ENCODE data around the gene SARNP. TPM values are rescaled to one million over a fixed set of nuclear protein-coding genes. Genes with fewer than 3 reads are reported as not detected.

SARNP gene
- total and polyA plus RNA-seq, 8 donors = 12.3 to 47.9 (median 17.3) TPM

DNA sequence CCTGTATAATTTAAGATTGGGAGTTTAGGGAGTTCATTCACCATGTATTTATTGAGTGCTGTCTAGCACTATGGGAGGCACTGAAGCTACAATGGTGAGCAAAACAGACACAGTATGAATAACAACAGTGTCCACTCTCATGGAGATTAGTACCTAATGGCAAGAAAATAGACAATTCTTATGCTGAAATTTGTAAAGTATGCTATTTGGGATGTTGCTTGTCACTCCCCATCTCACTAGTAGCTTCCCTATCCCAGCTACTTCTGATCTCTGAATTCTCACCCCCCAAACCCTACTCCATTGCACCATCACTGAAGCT is 70.7 kb downstream of the SARNP start:
- Histone ChIP-seq H3K4me1 (peaks cover 0 to 7% (median 3%) of the 10 kb centered on the region in 3 donors), H3K4me3 (no peak overlapping the region), H3K27ac (no peak overlapping the region), H3K36me3 (no peaks in the 10 kb centered on the region), H3K27me3 (no peaks in the 10 kb centered on the region), H3K9me3 (no peaks in the 10 kb centered on the region)
- intact Hi-C loops (cut with DNase I) = loop anchor here in 1 of 3 donors (10.0 kb wide), 1 partner anchor 188 kb away; the partner anchor contains the start of gene DGKA
- ATAC-seq = no peak
- no peak for FAIRE-seq
- no peak for TF ChIP-seq CTCF (IDR thresholded peaks at IDR 0.05)
- no peak for DNase-seq

- intact Hi-C loops (cut with DNase I) = loop anchor here in 1 of 3 donors (10.0 kb wide), 1 partner anchor 188 kb away; the partner anchor contains the start of gene DGKA
- Histone ChIP-seq H3K4me1 (peaks cover 0 to 7% (median 3%) of the 10 kb centered on the region in 3 donors), H3K27ac (no peak overlapping the region), H3K9me3 (no peaks in the 10 kb centered on the region), H3K27me3 (no peaks in the 10 kb centered on the region), H3K4me3 (no peak overlapping the region), H3K36me3 (no peaks in the 10 kb centered on the region)
- no peak for TF ChIP-seq CTCF (IDR thresholded peaks at IDR 0.05)
- FAIRE-seq = no peak
- DNase-seq = no peak
- no peak for ATAC-seq
- WGBS, 2 donors = 35 to 42% methylated on average over 3 of the region's 3 CpGs
These were observed 71.2 kb downstream of the SARNP start for GRCh38 chr12:55746174-55746912.

DNA sequence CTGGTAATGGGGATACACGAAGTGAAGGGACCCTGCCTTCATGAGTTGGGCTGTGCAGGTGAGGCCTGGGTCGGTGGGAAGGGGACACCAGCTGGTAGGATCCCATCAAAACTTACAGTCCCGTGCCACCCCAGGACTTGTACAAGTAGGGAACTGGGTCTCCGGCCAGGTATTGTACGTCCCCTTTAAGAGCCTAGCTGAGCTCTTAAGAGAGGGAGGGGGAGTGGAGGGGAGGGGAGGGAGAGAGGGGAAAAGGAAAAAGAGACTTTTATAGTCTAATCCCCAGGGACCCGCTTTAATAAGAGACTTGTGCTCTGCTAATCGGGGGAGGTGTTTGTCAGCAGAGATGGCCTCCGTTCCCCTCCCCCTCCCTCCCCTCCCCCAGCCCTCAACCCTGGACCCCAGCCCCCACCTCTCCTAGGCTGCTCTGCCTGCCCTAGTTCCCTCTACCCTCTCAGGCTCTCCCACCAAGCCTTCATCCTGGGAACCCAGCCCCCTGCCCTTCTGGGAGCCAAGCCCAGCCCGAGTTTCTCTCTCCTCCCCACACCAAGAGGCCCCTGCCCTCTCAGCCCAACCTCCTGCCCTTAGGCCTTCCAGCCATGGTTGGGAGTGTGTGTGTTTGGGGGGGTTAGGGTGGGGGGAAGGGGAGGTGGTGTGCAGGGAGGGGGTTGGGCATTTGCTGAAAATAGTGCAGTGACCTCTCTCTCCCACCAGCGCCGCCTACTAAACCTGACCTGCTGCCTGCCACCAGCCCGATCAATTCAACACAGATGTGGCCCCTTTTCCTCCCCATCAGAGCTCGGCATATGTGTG is 72.0 kb downstream of the SARNP start:
- ATAC-seq = peak in 1 of 4 donors; percentile 16
- intact Hi-C loops (cut with DNase I) = loop anchor here in 1 of 3 donors (10.0 kb wide), 1 partner anchor 189 kb away; the partner anchor contains the start of gene DGKA
- no peak overlapping the region for H3K27ac ChIP-seq
- H3K4me3 ChIP-seq = no peak overlapping the region
- no peaks in the 10 kb centered on the region for H3K9me3 ChIP-seq
- no peak for FAIRE-seq
- no peak for TF ChIP-seq CTCF (IDR thresholded peaks at IDR 0.05)
- H3K27me3 ChIP-seq = no peaks in the 10 kb centered on the region
- no peaks in the 10 kb centered on the region for H3K36me3 ChIP-seq
- DNase-seq = no peak
- H3K4me1 ChIP-seq = peaks cover 0 to 7% (median 3%) of the 10 kb centered on the region in 3 donors
- WGBS, 2 donors = 21 to 29% methylated on average over 13 of the region's 13 CpGs

- 40 to 43% methylated on average over 11 of the region's 11 CpGs for WGBS, 2 donors
- H3K36me3 ChIP-seq = no peaks in the 10 kb centered on the region
- intact Hi-C loops (cut with DNase I) = loop anchor here in 1 of 3 donors (10.0 kb wide), 1 partner anchor 190 kb away; the partner anchor contains the start of gene DGKA
- no peak for ATAC-seq
- TF ChIP-seq CTCF (IDR thresholded peaks at IDR 0.05) = no peak
- H3K9me3 ChIP-seq = no peaks in the 10 kb centered on the region
- no peak for FAIRE-seq
- peaks cover 0 to 7% (median 3%) of the 10 kb centered on the region in 3 donors for H3K4me1 ChIP-seq
- peak overlapping the region in 2 of 4 donors; percentile 38 to 71 for H3K4me3 ChIP-seq
- no peak overlapping the region for H3K27ac ChIP-seq
- H3K27me3 ChIP-seq = no peaks in the 10 kb centered on the region
- DNase-seq = no peak
These were observed 73.0 kb downstream of the SARNP start for GRCh38 chr12:55744340-55745030.

Data from pancreas (tissue), 10 donors.